Suprapubic skin (tissue), 4 donors: ENCODE measurements around the gene GRIA1. TPM values are rescaled to one million over a fixed set of nuclear protein-coding genes. Genes with fewer than 3 reads are reported as not detected.

Source experiments
- DNase-seq, 2 donors: peaks; one replicate each; pipeline ENCODE4 v3.0.0-alpha.2; 2019; ENCODE audit warnings: low spot score in 2 of 2
- H3K27ac ChIP-seq: fragments of 200-600 bp; sonication (generic); one replicate; pipeline ENCODE4 v1.5.1; 2019
- H3K27me3 ChIP-seq: fragments of 200-600 bp; sonication (generic); one replicate; pipeline ENCODE4 v1.5.1; 2019
- H3K36me3 ChIP-seq: fragments of 200-600 bp; sonication (generic); one replicate; pipeline ENCODE4 v1.5.1; 2019
- H3K4me1 ChIP-seq: fragments of 200-600 bp; sonication (generic); one replicate; pipeline ENCODE4 v1.5.1; 2019
- H3K4me3 ChIP-seq: fragments of 200-600 bp; sonication (generic); one replicate; pipeline ENCODE4 v1.5.1; 2019; ENCODE audit warnings: mild to moderate bottlenecking
- H3K9me3 ChIP-seq: fragments of 200-600 bp; sonication (generic); one replicate; pipeline ENCODE4 v1.5.1; 2019
- CTCF ChIP-seq, 2 donors: fragments of 200-600 bp in 1 of 2; fragments of 450-650 bp in 1 of 2; sonication (generic) in 1 of 2; IDR thresholded peaks; one replicate each; pipeline ENCODE4 v1.5.1; 2016 to 2019; ENCODE audit warnings: antibody characterized with exemption in 2 of 2, mild to moderate bottlenecking in 1 of 2, moderate library complexity in 1 of 2
- EP300 ChIP-seq: sonication (generic); formaldehyde crosslinking; IDR thresholded peaks from one replicate; pipeline ENCODE4 v1.6.1; 2017; ENCODE audit warnings: antibody characterized with exemption
- POLR2A ChIP-seq, 2 donors: fragments of 450-650 bp; IDR thresholded peaks; one replicate each; pipeline ENCODE4 v1.6.1; 2017; ENCODE audit warnings: antibody characterized with exemption in 2 of 2, mild to moderate bottlenecking in 2 of 2, moderate library complexity in 2 of 2
- POLR2AphosphoS5 ChIP-seq, 3 donors: sonication (generic); formaldehyde crosslinking; IDR thresholded peaks; one replicate each; pipeline ENCODE4 v1.6.1; 2017; ENCODE audit warnings: antibody characterized with exemption in 3 of 3
- WGBS: methylation state at CpG from one replicate; pipeline ENCODE4 v1.1.5; 2018; 5-methylcytosine and 5-hydroxymethylcytosine counted together
- total RNA-seq, 4 donors: library from RNA; depleted of rRNA; stranded (reverse); fragments of >200 nt; gene quantifications; one replicate each; pipeline ENCODE4 v1.1.0, GENCODE V29; 2016

Gene GRIA1
- total RNA-seq, 4 donors from 2014 or later, result 0.21 to 0.62 (median 0.38) TPM; not detected in 1

GRCh38 chr5:153511622-153512021 lies 21.2 kb downstream of the GRIA1 start:
- H3K9me3 ChIP-seq, result no peaks in the 10 kb centered on the region
- no peak overlapping the region for H3K27ac ChIP-seq
- WGBS, result 56% methylated on average over 6 of the region's 6 CpGs
- no peak for DNase-seq
- H3K4me1 ChIP-seq, result no peaks in the 10 kb centered on the region
- H3K36me3 ChIP-seq, result no peaks in the 10 kb centered on the region
- H3K4me3 ChIP-seq, result no peak overlapping the region
- H3K27me3 ChIP-seq, result no peaks in the 10 kb centered on the region
- TF ChIP-seq POLR2A (IDR thresholded peaks at IDR 0.05) (no peak), CTCF (IDR thresholded peaks at IDR 0.05) (no peak), EP300 (no peak), POLR2AphosphoS5 (IDR thresholded peaks at IDR 0.05) (no peak)

GRCh38 chr5:153513156-153513555 lies 22.7 kb downstream of the GRIA1 start:
- H3K27ac ChIP-seq, result no peak overlapping the region
- H3K36me3 ChIP-seq, result no peaks in the 10 kb centered on the region
- no peaks in the 10 kb centered on the region for H3K4me1 ChIP-seq
- 35% methylated on average over 4 of the region's 4 CpGs for WGBS
- DNase-seq, result no peak
- no peak overlapping the region for H3K4me3 ChIP-seq
- H3K9me3 ChIP-seq, result no peaks in the 10 kb centered on the region
- TF ChIP-seq POLR2AphosphoS5 (IDR thresholded peaks at IDR 0.05), result no peak
- TF ChIP-seq CTCF (IDR thresholded peaks at IDR 0.05), result no peak
- TF ChIP-seq POLR2A (IDR thresholded peaks at IDR 0.05), result no peak
- no peak for TF ChIP-seq EP300
- no peaks in the 10 kb centered on the region for H3K27me3 ChIP-seq

- H3K36me3 ChIP-seq, result no peaks in the 10 kb centered on the region
- no peak overlapping the region for H3K4me3 ChIP-seq
- H3K27ac ChIP-seq, result no peak overlapping the region
- H3K27me3 ChIP-seq, result no peaks in the 10 kb centered on the region
- no peak for DNase-seq
- no peaks in the 10 kb centered on the region for H3K9me3 ChIP-seq
- no peak for TF ChIP-seq POLR2A (IDR thresholded peaks at IDR 0.05)
- no peak for TF ChIP-seq EP300
- no peak for TF ChIP-seq POLR2AphosphoS5 (IDR thresholded peaks at IDR 0.05)
- TF ChIP-seq CTCF (IDR thresholded peaks at IDR 0.05), result no peak
- no peaks in the 10 kb centered on the region for H3K4me1 ChIP-seq
- 77% methylated on average over 2 of the region's 2 CpGs for WGBS
Measured at GRCh38 chr5:153515301-153515700, 24.8 kb downstream of the GRIA1 start.

GRCh38 chr5:153516504-153517240 lies 26.2 kb downstream of the GRIA1 start:
- 75% methylated on average over 12 of the region's 12 CpGs for WGBS
- no peak for TF ChIP-seq POLR2AphosphoS5 (IDR thresholded peaks at IDR 0.05)
- TF ChIP-seq EP300, result no peak
- no peak for TF ChIP-seq CTCF (IDR thresholded peaks at IDR 0.05)
- TF ChIP-seq POLR2A (IDR thresholded peaks at IDR 0.05), result no peak
- H3K4me1 ChIP-seq, result no peaks in the 10 kb centered on the region

GRCh38 chr5:153517241-153517611 lies 26.8 kb downstream of the GRIA1 start:
- Histone ChIP-seq H3K9me3 (no peaks in the 10 kb centered on the region), H3K36me3 (no peaks in the 10 kb centered on the region), H3K27me3 (no peaks in the 10 kb centered on the region), H3K27ac (no peak overlapping the region), H3K4me3 (no peak overlapping the region), H3K4me1 (no peaks in the 10 kb centered on the region)
- 75% methylated on average over 2 of the region's 2 CpGs for WGBS
- no peak for DNase-seq
- no peak for TF ChIP-seq CTCF (IDR thresholded peaks at IDR 0.05)

More at GRCh38 chr5:153516504-153517240, 26.2 kb downstream of the GRIA1 start:
- Histone ChIP-seq H3K4me3 (no peak overlapping the region), H3K27ac (no peak overlapping the region), H3K27me3 (no peaks in the 10 kb centered on the region), H3K9me3 (no peaks in the 10 kb centered on the region), H3K36me3 (no peaks in the 10 kb centered on the region)
- DNase-seq, result no peak
